Natural killer cell (primary cell): ENCODE measurements around the gene GPC4. TPM values are rescaled to one million over a fixed set of nuclear protein-coding genes. Genes with fewer than 3 reads are reported as not detected.

Experiments used
- ATAC-seq, 3 donors: fragments of 150-1000 bp in 2 of 3; fragments of 200-7000 bp in 1 of 3; cut with Tn5 transposase; 1 replicate in 1 of 3; 2 replicates in 2 of 3; pipeline ENCODE4 v1.10.0; 2021; ENCODE audit warnings: mild to moderate bottlenecking in 2 of 3, moderate library complexity in 2 of 3
- DNase-seq, 2 donors: peaks; one replicate each; pipeline versions ENCODE4 v3.0.0 to v3.0.0-alpha.2; 2013 to 2021; ENCODE audit warnings: mixed read lengths in 1 of 2
- H3K27ac ChIP-seq: one replicate; pipeline ENCODE4 v1.5.1; 2013; ENCODE audit warnings: mild to moderate bottlenecking, low read length
- H3K27me3 ChIP-seq: one replicate; pipeline ENCODE4 v1.6.1; 2013; ENCODE audit warnings: low read length; ENCODE audit not compliant: control insufficient read depth, insufficient read depth
- H3K36me3 ChIP-seq: one replicate; pipeline ENCODE4 v1.6.1; 2013; ENCODE audit warnings: low read length; ENCODE audit not compliant: control insufficient read depth, insufficient read depth
- H3K4me1 ChIP-seq: one replicate; pipeline ENCODE4 v1.6.1; 2013; ENCODE audit warnings: low read length; ENCODE audit not compliant: control insufficient read depth, insufficient read depth
- H3K4me3 ChIP-seq: one replicate; pipeline ENCODE4 v1.5.1; 2013; ENCODE audit warnings: low read length
- H3K9me3 ChIP-seq: one replicate; pipeline ENCODE4 v1.6.1; 2013; ENCODE audit warnings: low read length; ENCODE audit not compliant: control insufficient read depth, insufficient read depth
- H3K27ac Mint-ChIP-seq, 2 donors: one replicate each; pipeline ENCODE4 v1.8.0; 2022; ENCODE audit warnings: mild to moderate bottlenecking in 2 of 2, mixed read lengths in 2 of 2, moderate library complexity in 1 of 2
- H3K27me3 Mint-ChIP-seq, 2 donors: one replicate each; pipeline ENCODE4 v1.8.0; 2022; ENCODE audit warnings: low read depth in 2 of 2, mixed read lengths in 2 of 2
- H3K36me3 Mint-ChIP-seq: one replicate; pipeline ENCODE4 v1.8.0; 2022; ENCODE audit warnings: mixed read lengths
- H3K4me1 Mint-ChIP-seq, 2 donors: one replicate each; pipeline ENCODE4 v1.8.0; 2022; ENCODE audit warnings: mixed read lengths in 2 of 2
- H3K4me3 Mint-ChIP-seq: one replicate; pipeline ENCODE4 v1.8.0; 2022; ENCODE audit warnings: mild to moderate bottlenecking, moderate library complexity, mixed read lengths
- H3K9me3 Mint-ChIP-seq, 2 donors: one replicate each; pipeline ENCODE4 v1.8.0; 2022; ENCODE audit warnings: mixed read lengths in 2 of 2
- CTCF ChIP-seq: fragments of 200-600 bp; IDR thresholded peaks from one replicate; pipeline ENCODE4 v1.8.0; 2022; ENCODE audit warnings: antibody characterized with exemption
- WGBS: methylation state at CpG from one replicate; pipeline ENCODE4 v1.1.7; 2013; ENCODE audit warnings: missing lambda C conversion rate; ENCODE audit not compliant: insufficient coverage; 5-methylcytosine and 5-hydroxymethylcytosine counted together
- intact Hi-C: fragments of 100-400 bp; cut with micrococcal nuclease; formaldehyde crosslinking; loops from one replicate; pipeline ENCODE4 v1.14.2; 2022
- total RNA-seq, 4 donors: library from RNA; stranded (reverse); fragments of 120-200 nt in 1 of 4; gene quantifications; one replicate each; pipeline versions ENCODE4 v1.2.3 to v1.2.4, GENCODE V29; 2013 to 2022

Gene GPC4
- total RNA-seq, 3 donors from 2014 or later (not counting 1 experiment from before 2014, with no cell fraction given), result 0.08 TPM; not detected in 2

GRCh38 chrX:133402042-133402453, 13.2 kb downstream of the GPC4 start:
- ATAC-seq (no peak), DNase-seq (peak in 1 of 2 donors; percentile 10)
- WGBS, result 85% methylated on average over 2 of the region's 2 CpGs

GRCh38 chrX:133401536-133401935, 13.8 kb downstream of the GPC4 start:
- TF ChIP-seq CTCF, result no peak
- H3K27me3 Mint-ChIP-seq, result no peaks in the 10 kb centered on the region
- intact Hi-C loops, result no loop called here
- no peaks in the 10 kb centered on the region for H3K36me3 ChIP-seq
- H3K27me3 ChIP-seq, result no peaks in the 10 kb centered on the region
- no peaks in the 10 kb centered on the region for H3K4me1 Mint-ChIP-seq
- H3K4me3 Mint-ChIP-seq, result no peak overlapping the region
- WGBS, result no CpG with 5 or more reads among the region's 1 CpG
- no peaks in the 10 kb centered on the region for H3K36me3 Mint-ChIP-seq
- no peak overlapping the region for H3K4me3 ChIP-seq
- H3K4me1 ChIP-seq, result no peaks in the 10 kb centered on the region
- H3K27ac ChIP-seq, result no peak overlapping the region
- H3K27ac Mint-ChIP-seq, result no peak overlapping the region
- DNase-seq (no peak), ATAC-seq (no peak)
- H3K9me3 Mint-ChIP-seq, result no peaks in the 10 kb centered on the region
- H3K9me3 ChIP-seq, result no peaks in the 10 kb centered on the region

More at GRCh38 chrX:133402042-133402453, 13.2 kb downstream of the GPC4 start:
- H3K27me3 ChIP-seq, result no peaks in the 10 kb centered on the region
- H3K36me3 ChIP-seq, result no peaks in the 10 kb centered on the region
- H3K27ac ChIP-seq, result no peak overlapping the region
- H3K9me3 ChIP-seq, result no peaks in the 10 kb centered on the region
- no peak overlapping the region for H3K4me3 ChIP-seq
- TF ChIP-seq CTCF, result no peak
- peaks cover 0 to 2% of the 10 kb centered on the region in 2 donors for H3K27me3 Mint-ChIP-seq
- H3K4me3 Mint-ChIP-seq, result no peak overlapping the region
- no peaks in the 10 kb centered on the region for H3K36me3 Mint-ChIP-seq
- no peaks in the 10 kb centered on the region for H3K9me3 Mint-ChIP-seq
- H3K27ac Mint-ChIP-seq, result no peak overlapping the region
- no peaks in the 10 kb centered on the region for H3K4me1 Mint-ChIP-seq
- H3K4me1 ChIP-seq, result no peaks in the 10 kb centered on the region
- intact Hi-C loops, result no loop called here

GRCh38 chrX:133399411-133399810, 15.9 kb downstream of the GPC4 start:
- Histone ChIP-seq H3K27ac (no peak overlapping the region), H3K4me1 (no peaks in the 10 kb centered on the region), H3K9me3 (no peaks in the 10 kb centered on the region), H3K36me3 (no peaks in the 10 kb centered on the region), H3K27me3 (no peaks in the 10 kb centered on the region), H3K4me3 (no peak overlapping the region)
- intact Hi-C loops, result no loop called here
- Mint-ChIP-seq H3K36me3 (no peaks in the 10 kb centered on the region), H3K9me3 (no peaks in the 10 kb centered on the region), H3K27ac (no peak overlapping the region), H3K4me1 (no peaks in the 10 kb centered on the region), H3K27me3 (peaks cover 0 to 8% of the 10 kb centered on the region in 2 donors), H3K4me3 (no peak overlapping the region)
- 73% methylated on average over 3 of the region's 3 CpGs for WGBS
- no peak for DNase-seq
- TF ChIP-seq CTCF, result no peak
- no peak for ATAC-seq

- ATAC-seq, result no peak
- 94% methylated on average over 2 of the region's 2 CpGs for WGBS
These were observed 20.5 kb downstream of the GPC4 start for GRCh38 chrX:133394765-133395164.

More at GRCh38 chrX:133394765-133395164, 20.5 kb downstream of the GPC4 start:
- no peak overlapping the region for H3K4me3 ChIP-seq
- TF ChIP-seq CTCF, result no peak
- Mint-ChIP-seq H3K4me3 (no peak overlapping the region), H3K27me3 (peaks cover 0 to 18% of the 10 kb centered on the region in 2 donors), H3K36me3 (no peaks in the 10 kb centered on the region), H3K9me3 (no peaks in the 10 kb centered on the region), H3K4me1 (no peaks in the 10 kb centered on the region), H3K27ac (no peak overlapping the region)
- no peaks in the 10 kb centered on the region for H3K4me1 ChIP-seq
- intact Hi-C loops, result no loop called here
- no peak for DNase-seq
- H3K27me3 ChIP-seq, result no peaks in the 10 kb centered on the region
- H3K36me3 ChIP-seq, result no peaks in the 10 kb centered on the region
- H3K27ac ChIP-seq, result no peak overlapping the region
- H3K9me3 ChIP-seq, result no peaks in the 10 kb centered on the region
